Prostate gland (tissue), 2 donors: ENCODE results near the gene CYB5A. TPM values are rescaled to one million over a fixed set of nuclear protein-coding genes. Genes with fewer than 3 reads are reported as not detected.
A peak's percentile ranks its signal among the peaks of the same experiment; 100 is the strongest.

Experiments
- DNase-seq: peaks from one replicate; pipeline ENCODE4 v3.0.0-alpha.2; 2019; ENCODE audit warnings: low spot score
- H3K27ac ChIP-seq, 2 donors: fragments of 200-600 bp; sonication (generic); 2 replicates each; pipeline ENCODE4 v1.5.1; 2017 to 2019
- H3K27me3 ChIP-seq: fragments of 200-600 bp; sonication (generic); replicated peaks from 2 replicates; pipeline ENCODE4 v1.5.1; 2019; ENCODE audit not compliant: insufficient read depth
- H3K36me3 ChIP-seq, 2 donors: fragments of 200-600 bp; sonication (generic); 1 replicate in 1 of 2; 2 replicates in 1 of 2; pipeline versions ENCODE4 v1.5.1 to v1.8.1; 2017 to 2019
- H3K4me1 ChIP-seq: fragments of 200-600 bp; sonication (generic); replicated peaks from 2 replicates; pipeline ENCODE4 v1.5.1; 2019
- H3K4me3 ChIP-seq, 2 donors: fragments of 200-600 bp; sonication (generic); 2 replicates each; pipeline ENCODE4 v1.5.1; 2017 to 2019
- H3K9me3 ChIP-seq: fragments of 200-600 bp; sonication (generic); 2 replicates; pipeline ENCODE4 v1.5.1; 2017
- POLR2A ChIP-seq: fragments of 450-650 bp; IDR thresholded peaks from one replicate; pipeline ENCODE4 v1.6.1; 2016; ENCODE audit warnings: antibody characterized with exemption, mild to moderate bottlenecking
- POLR2AphosphoS5 ChIP-seq: sonication (generic); formaldehyde crosslinking; IDR thresholded peaks from one replicate; pipeline ENCODE4 v1.6.1; 2017; ENCODE audit warnings: antibody characterized with exemption
- WGBS: methylation state at CpG from one replicate; pipeline ENCODE4 v1.1.5; 2018; 5-methylcytosine and 5-hydroxymethylcytosine counted together
- intact Hi-C: fragments of 100-400 bp; cut with DNase I; formaldehyde crosslinking; loops from one replicate; pipeline ENCODE4 v1.14.2; 2022
- total RNA-seq, 2 donors: library from RNA; depleted of rRNA; stranded (reverse); fragments of >200 nt; gene quantifications; one replicate each; pipeline ENCODE4 v1.1.0, GENCODE V29; 2016
- TF ChIP-seq, protein P1 (sequence below), 4 experiments: fragments of 200-600 bp in 2 of 4; fragments of 450-650 bp in 2 of 4; sonication (generic) in 2 of 4; IDR thresholded peaks; 1 replicate in 3 of 4; 2 replicates in 1 of 4; pipeline ENCODE4 v1.5.1; 2016 to 2019; ENCODE audit warnings: antibody characterized with exemption in 4 of 4, mild to moderate bottlenecking in 2 of 4, moderate library complexity in 2 of 4

Gene CYB5A
- total RNA-seq, 2 donors from 2014 or later = 76.6 to 144 TPM

- intact Hi-C loops = loop anchor here (10.0 kb wide), 1 partner anchor 78 kb away; no protein-coding TSS in a partner anchor
- no peak for TF ChIP-seq POLR2A
- TF ChIP-seq, protein P1, sequence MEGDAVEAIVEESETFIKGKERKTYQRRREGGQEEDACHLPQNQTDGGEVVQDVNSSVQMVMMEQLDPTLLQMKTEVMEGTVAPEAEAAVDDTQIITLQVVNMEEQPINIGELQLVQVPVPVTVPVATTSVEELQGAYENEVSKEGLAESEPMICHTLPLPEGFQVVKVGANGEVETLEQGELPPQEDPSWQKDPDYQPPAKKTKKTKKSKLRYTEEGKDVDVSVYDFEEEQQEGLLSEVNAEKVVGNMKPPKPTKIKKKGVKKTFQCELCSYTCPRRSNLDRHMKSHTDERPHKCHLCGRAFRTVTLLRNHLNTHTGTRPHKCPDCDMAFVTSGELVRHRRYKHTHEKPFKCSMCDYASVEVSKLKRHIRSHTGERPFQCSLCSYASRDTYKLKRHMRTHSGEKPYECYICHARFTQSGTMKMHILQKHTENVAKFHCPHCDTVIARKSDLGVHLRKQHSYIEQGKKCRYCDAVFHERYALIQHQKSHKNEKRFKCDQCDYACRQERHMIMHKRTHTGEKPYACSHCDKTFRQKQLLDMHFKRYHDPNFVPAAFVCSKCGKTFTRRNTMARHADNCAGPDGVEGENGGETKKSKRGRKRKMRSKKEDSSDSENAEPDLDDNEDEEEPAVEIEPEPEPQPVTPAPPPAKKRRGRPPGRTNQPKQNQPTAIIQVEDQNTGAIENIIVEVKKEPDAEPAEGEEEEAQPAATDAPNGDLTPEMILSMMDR (IDR thresholded peaks at IDR 0.05) = no peak
- TF ChIP-seq POLR2AphosphoS5 = no peak
- H3K9me3 ChIP-seq = no peaks in the 10 kb centered on the region
- H3K4me3 ChIP-seq = no peak overlapping the region
- no peak for DNase-seq
- 42% methylated on average over 7 of the region's 7 CpGs for WGBS
- H3K36me3 ChIP-seq = no peaks in the 10 kb centered on the region
- peak overlapping the region in 1 of 2 donors; percentile 2 for H3K27ac ChIP-seq
- H3K4me1 ChIP-seq = no peaks in the 10 kb centered on the region
- no peaks in the 10 kb centered on the region for H3K27me3 ChIP-seq
Observed at GRCh38 chr18:74257083-74257482, 34.7 kb downstream of the CYB5A start.

- no peaks in the 10 kb centered on the region for H3K9me3 ChIP-seq
- H3K36me3 ChIP-seq = no peaks in the 10 kb centered on the region
- peak overlapping the region in 1 of 2 donors; percentile 52 for H3K27ac ChIP-seq
- 93% methylated on average over 5 of the region's 5 CpGs for WGBS
- TF ChIP-seq POLR2AphosphoS5 (no peak), POLR2A (no peak)
- TF ChIP-seq, protein P1 (IDR thresholded peaks at IDR 0.05) = no peak
- no peak for DNase-seq
- no peak overlapping the region for H3K4me3 ChIP-seq
- no peaks in the 10 kb centered on the region for H3K27me3 ChIP-seq
- intact Hi-C loops = loop anchor here (10.0 kb wide), 1 partner anchor 79 kb away; no protein-coding TSS in a partner anchor
- no peaks in the 10 kb centered on the region for H3K4me1 ChIP-seq
Observed at GRCh38 chr18:74256190-74256589, 35.6 kb downstream of the CYB5A start.

DNA sequence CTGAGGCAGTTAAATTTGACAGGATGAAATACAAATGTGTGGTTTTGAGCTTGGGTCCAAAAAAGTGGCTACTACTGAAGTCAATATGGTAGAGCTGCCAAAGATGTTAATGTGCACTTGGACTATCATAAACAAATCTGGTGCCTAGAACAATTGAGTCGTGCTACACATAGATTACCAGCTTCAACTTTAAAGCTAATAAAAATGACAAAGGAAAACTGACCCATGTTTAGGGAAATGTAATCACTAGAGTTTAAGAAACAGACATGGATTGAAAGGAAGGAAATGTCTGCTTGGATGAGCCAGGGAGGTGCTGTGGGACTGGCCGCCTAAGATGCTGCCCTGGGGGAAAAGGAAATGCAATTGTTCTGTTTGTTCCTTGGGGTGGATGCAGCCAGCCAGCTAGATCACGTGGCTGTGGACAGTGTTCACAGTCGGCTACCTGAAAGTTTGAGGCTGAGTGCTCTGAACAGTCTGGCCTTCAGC is 36.6 kb downstream of the CYB5A start:
- peak; percentile 62 for DNase-seq

DNA sequence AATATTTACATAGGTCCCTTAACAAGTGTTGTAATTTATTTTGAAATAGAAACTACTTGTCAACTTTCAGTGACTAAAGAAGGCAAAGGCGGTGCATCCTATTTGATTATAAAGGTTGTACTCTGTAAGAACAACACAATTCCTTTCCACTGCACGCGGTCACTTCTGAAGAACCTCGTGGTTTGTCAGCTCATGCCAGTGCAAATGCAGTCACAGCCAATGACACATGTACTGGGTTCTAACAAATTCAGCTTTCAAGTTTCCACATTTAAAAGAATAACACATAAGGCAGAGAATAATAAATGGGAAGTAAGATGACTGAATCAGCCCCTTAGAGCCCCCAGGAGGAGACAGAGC is 39.7 kb downstream of the CYB5A start:
- 76% methylated on average over 4 of the region's 4 CpGs for WGBS
- H3K36me3 ChIP-seq = no peaks in the 10 kb centered on the region
- intact Hi-C loops = loop anchor here (10.0 kb wide), 1 partner anchor 83 kb away; no protein-coding TSS in a partner anchor
- H3K27me3 ChIP-seq = no peaks in the 10 kb centered on the region
- TF ChIP-seq, protein P1 (IDR thresholded peaks at IDR 0.05) = no peak
- TF ChIP-seq POLR2AphosphoS5 (no peak), POLR2A (no peak)
- H3K4me1 ChIP-seq = no peaks in the 10 kb centered on the region
- no peak overlapping the region for H3K4me3 ChIP-seq
- no peaks in the 10 kb centered on the region for H3K9me3 ChIP-seq
- H3K27ac ChIP-seq = no peak overlapping the region
- no peak for DNase-seq

More for the DNA sequence above, 36.6 kb downstream of the CYB5A start:
- intact Hi-C loops = loop anchor here (10.0 kb wide), 1 partner anchor 80 kb away; no protein-coding TSS in a partner anchor
- Histone ChIP-seq H3K27ac (peak overlapping the region; percentile 35 to 52), H3K9me3 (no peaks in the 10 kb centered on the region), H3K4me1 (no peaks in the 10 kb centered on the region), H3K36me3 (no peaks in the 10 kb centered on the region), H3K4me3 (no peak overlapping the region), H3K27me3 (no peaks in the 10 kb centered on the region)
- 13% methylated on average over 4 of the region's 4 CpGs for WGBS
- TF ChIP-seq POLR2AphosphoS5 (peak; percentile 68), POLR2A (no peak)
- TF ChIP-seq, protein P1 (IDR thresholded peaks at IDR 0.05) = no peak
